ENCODE data around the gene CACNA1A. TPM values are rescaled to one million over a fixed set of nuclear protein-coding genes. Genes with fewer than 3 reads are reported as not detected.

Gene CACNA1A
- total RNA-seq, 6 experiments from 2014 or later: 0.11 TPM; not detected in 5

DNA sequence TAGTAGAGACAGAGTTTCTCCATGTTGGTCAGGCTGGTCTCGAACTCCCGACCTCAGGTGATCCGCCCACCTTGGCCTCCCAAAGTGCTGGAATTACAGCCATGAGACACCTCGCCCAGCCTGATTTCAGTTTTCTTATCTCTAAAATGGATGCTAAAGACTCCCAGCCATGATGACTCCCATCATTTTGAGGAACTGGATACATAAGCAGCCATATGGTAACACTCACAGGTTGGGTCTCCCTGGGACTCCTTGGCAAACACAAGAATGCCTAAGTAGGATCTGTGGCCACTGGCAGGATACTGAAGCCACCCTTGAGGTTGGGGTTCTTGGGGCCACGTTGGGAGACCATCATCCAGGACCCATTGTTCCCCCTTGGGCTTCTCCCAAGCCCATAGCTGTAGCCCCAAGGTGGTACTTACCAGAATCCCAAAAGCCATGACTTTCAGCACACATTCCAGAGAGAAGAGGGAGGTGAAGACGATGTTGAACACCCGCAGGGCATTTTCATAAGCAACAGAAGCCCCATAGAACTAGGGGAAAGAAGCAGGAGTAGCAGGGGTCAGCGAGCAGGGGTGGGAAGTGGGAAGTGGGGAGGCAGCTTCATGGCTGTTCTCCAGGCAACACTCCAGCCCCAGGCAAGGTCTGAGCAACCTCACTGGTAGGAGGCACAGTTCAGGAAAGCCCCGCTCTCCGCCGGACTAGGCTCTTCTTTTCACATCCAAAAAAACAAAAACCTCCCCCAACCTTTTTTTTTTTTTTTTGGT, 253.5 kb downstream of the CACNA1A start:
- intact Hi-C loops (cut with DNase I): loop anchor here in 1 of 2 donors (10.0 kb wide), 1 partner anchor 278 kb away; no protein-coding TSS in a partner anchor
- H3K27me3 ChIP-seq: no peaks in the 10 kb centered on the region

GRCh38 chr19:13244920-13245319, 261.4 kb downstream of the CACNA1A start:
- TF ChIP-seq POLR2A (IDR thresholded peaks at IDR 0.05) (no peak), CTCF (IDR thresholded peaks at IDR 0.05) (no peak)
- no peak for ATAC-seq

More for the DNA sequence above, 253.5 kb downstream of the CACNA1A start:
- no peak for TF ChIP-seq POLR2A (IDR thresholded peaks at IDR 0.05)
- no peak for TF ChIP-seq CTCF (IDR thresholded peaks at IDR 0.05)
- Histone ChIP-seq H3K27ac (no peak overlapping the region), H3K9me3 (no peaks in the 10 kb centered on the region), H3K4me1 (no peaks in the 10 kb centered on the region), H3K4me3 (no peak overlapping the region), H3K36me3 (no peaks in the 10 kb centered on the region)
- WGBS (ENCODE audit: insufficient coverage, low coverage, low lambda C conversion rate, missing lambda C conversion rate): 74% methylated on average over 10 of the region's 11 CpGs
- DNase-seq (no peak), ATAC-seq (no peak)

GRCh38 chr19:13241231-13242104, 264.8 kb downstream of the CACNA1A start:
- peak in 1 of 4 donors; percentile 30 for ATAC-seq
- no peaks in the 10 kb centered on the region for H3K9me3 ChIP-seq
- intact Hi-C loops (cut with DNase I): no loop called here
- H3K4me3 ChIP-seq: no peak overlapping the region
- no peak for TF ChIP-seq POLR2A (IDR thresholded peaks at IDR 0.05)
- peak in 1 of 4 donors; percentile 12 for TF ChIP-seq CTCF (IDR thresholded peaks at IDR 0.05)
- H3K27ac ChIP-seq: no peak overlapping the region
- H3K36me3 ChIP-seq: no peaks in the 10 kb centered on the region
- H3K4me1 ChIP-seq: no peaks in the 10 kb centered on the region
- DNase-seq: no peak
- WGBS (ENCODE audit: insufficient coverage, low coverage, low lambda C conversion rate, missing lambda C conversion rate): 61% methylated on average over 20 of the region's 25 CpGs
- H3K27me3 ChIP-seq: no peaks in the 10 kb centered on the region

More at GRCh38 chr19:13244920-13245319, 261.4 kb downstream of the CACNA1A start:
- 83% methylated on average over 7 of the region's 12 CpGs for WGBS (ENCODE audit: insufficient coverage, low coverage, low lambda C conversion rate, missing lambda C conversion rate)
- DNase-seq: no peak
- H3K36me3 ChIP-seq: no peaks in the 10 kb centered on the region
- no peaks in the 10 kb centered on the region for H3K27me3 ChIP-seq
- no peak overlapping the region for H3K4me3 ChIP-seq
- no peak overlapping the region for H3K27ac ChIP-seq
- H3K9me3 ChIP-seq: no peaks in the 10 kb centered on the region
- H3K4me1 ChIP-seq: no peaks in the 10 kb centered on the region
- intact Hi-C loops (cut with DNase I): no loop called here

GRCh38 chr19:13240312-13241022, 265.8 kb downstream of the CACNA1A start:
- 17% methylated on average over 1 of the region's 9 CpGs for WGBS (ENCODE audit: insufficient coverage, low coverage, low lambda C conversion rate, missing lambda C conversion rate)
- DNase-seq: no peak
- no peaks in the 10 kb centered on the region for H3K4me1 ChIP-seq
- H3K4me3 ChIP-seq: no peak overlapping the region
- no peak overlapping the region for H3K27ac ChIP-seq
- H3K9me3 ChIP-seq: no peaks in the 10 kb centered on the region
- no peaks in the 10 kb centered on the region for H3K36me3 ChIP-seq
- TF ChIP-seq POLR2A (IDR thresholded peaks at IDR 0.05) (no peak), CTCF (IDR thresholded peaks at IDR 0.05) (no peak)
- no peaks in the 10 kb centered on the region for H3K27me3 ChIP-seq
- intact Hi-C loops (cut with DNase I): no loop called here
- ATAC-seq: no peak
